Peyer's patch (tissue), 4 donors: Measurements from ENCODE around the gene CD79A.

Experiments used
- POLR2A ChIP-seq, 2 donors: fragments of 450-650 bp; IDR thresholded peaks; one replicate each; pipeline ENCODE4 v1.5.1; 2017; ENCODE audit warnings: antibody characterized with exemption in 2 of 2, mild to moderate bottlenecking in 2 of 2, moderate library complexity in 2 of 2
- TF ChIP-seq, protein P1 (sequence below), 6 experiments: fragments of 450-650 bp in 4 of 6; fragments of 200-600 bp in 2 of 6; sonication (generic) in 1 of 6; IDR thresholded peaks; one replicate each; pipeline ENCODE4 v1.5.1; 2017 to 2019; ENCODE audit warnings: antibody characterized with exemption in 6 of 6, mild to moderate bottlenecking in 3 of 6, moderate library complexity in 1 of 6

DNA sequence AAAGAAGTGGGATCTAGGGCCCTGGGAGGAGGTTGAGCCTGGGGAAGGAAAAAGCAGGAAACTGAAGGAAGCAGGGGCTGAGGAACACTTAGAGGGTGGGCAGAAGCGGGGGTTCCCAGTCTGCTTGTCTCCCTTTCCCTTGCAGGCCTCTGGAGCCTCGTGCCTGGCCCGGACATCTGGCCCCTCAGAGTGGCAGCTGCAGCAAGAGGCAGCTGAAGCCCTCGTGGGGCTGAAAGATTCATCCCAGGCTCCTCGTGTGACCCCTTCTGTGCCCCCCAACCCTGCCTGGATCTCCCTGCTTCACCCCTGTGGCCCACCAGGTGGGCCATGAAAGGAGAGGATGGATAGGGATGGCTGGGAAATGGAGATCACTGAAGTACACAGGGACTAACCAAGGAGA, 26.7 kb upstream of the CD79A start:
- TF ChIP-seq, protein P1, sequence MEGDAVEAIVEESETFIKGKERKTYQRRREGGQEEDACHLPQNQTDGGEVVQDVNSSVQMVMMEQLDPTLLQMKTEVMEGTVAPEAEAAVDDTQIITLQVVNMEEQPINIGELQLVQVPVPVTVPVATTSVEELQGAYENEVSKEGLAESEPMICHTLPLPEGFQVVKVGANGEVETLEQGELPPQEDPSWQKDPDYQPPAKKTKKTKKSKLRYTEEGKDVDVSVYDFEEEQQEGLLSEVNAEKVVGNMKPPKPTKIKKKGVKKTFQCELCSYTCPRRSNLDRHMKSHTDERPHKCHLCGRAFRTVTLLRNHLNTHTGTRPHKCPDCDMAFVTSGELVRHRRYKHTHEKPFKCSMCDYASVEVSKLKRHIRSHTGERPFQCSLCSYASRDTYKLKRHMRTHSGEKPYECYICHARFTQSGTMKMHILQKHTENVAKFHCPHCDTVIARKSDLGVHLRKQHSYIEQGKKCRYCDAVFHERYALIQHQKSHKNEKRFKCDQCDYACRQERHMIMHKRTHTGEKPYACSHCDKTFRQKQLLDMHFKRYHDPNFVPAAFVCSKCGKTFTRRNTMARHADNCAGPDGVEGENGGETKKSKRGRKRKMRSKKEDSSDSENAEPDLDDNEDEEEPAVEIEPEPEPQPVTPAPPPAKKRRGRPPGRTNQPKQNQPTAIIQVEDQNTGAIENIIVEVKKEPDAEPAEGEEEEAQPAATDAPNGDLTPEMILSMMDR (IDR thresholded peaks at IDR 0.05) = no peak
- no peak for TF ChIP-seq POLR2A (IDR thresholded peaks at IDR 0.05)
